ENCODE data around the gene TMCO6. TPM values are rescaled to one million over a fixed set of nuclear protein-coding genes. Genes with fewer than 3 reads are reported as not detected.

Gene TMCO6
- total RNA-seq, 1 experiment from 2014 or later, result 32.2 TPM

DNA sequence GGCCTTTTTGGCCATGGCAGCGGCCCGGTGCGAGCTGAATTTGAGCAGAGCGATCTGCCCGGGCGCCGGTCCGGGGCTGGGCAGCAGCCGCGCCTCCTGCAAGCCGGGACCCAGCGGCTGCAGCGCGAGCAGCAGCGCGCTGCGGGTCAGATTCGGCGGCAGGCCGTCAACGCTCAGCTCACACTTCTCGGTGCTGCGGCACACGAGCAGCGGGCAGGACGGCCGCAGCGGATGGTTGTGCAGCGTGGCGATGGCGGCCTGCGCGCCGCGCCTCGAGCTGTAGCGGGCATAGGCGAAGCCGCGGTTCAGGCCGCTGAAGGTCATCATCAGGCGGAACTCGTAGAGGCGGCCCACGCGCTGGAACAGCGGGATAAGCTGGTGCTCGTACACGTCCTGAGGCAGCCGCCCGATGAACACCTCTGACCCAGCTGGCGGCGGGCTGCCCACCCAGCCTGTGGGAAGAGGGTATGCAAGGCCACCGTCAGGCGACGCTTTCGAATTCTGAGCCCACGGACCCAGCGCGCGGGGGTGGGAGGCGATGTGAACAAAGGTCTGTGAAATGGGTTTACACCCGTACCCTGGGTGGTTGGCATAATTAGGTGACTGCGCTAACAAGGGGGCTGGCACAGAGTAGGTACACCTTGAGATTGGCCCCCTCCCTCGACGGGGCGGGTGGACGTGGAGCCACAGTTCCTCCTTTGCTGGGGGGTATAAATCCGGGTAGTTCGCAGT is 33.4 kb downstream of the TMCO6 start:
- H3K36me3 Mint-ChIP-seq, result peaks cover 57% of the 10 kb centered on the region
- DNase-seq (ENCODE audit: low spot score) (peak; percentile 22), ATAC-seq (peak; percentile 22)
- no peak overlapping the region for H3K27ac Mint-ChIP-seq
- no peaks in the 10 kb centered on the region for H3K27me3 Mint-ChIP-seq (ENCODE audit: low read depth)
- POLR2A ChIA-PET, result interaction anchor here (0.9 to 1.1 kb wide), 2 partner anchors 7 to 108 kb away, joined by 3 to 4 read pairs; partner anchors contain the start of genes APBB3 and WDR55
- CTCF ChIA-PET, result interaction anchor here (0.6 to 1.6 kb wide), 3 partner anchors 38 to 326 kb away, joined by 3 to 4 read pairs (median 4); partner anchors contain the start of gene HBEGF
- peaks cover 7% of the 10 kb centered on the region for H3K4me1 Mint-ChIP-seq
- no peaks in the 10 kb centered on the region for H3K9me3 Mint-ChIP-seq
- H3K4me3 Mint-ChIP-seq, result no peak overlapping the region
- no peak for TF ChIP-seq ZNF263 (CRISPR knock-in tag; IDR thresholded peaks at IDR 0.05; ENCODE audit: low read depth)
- TF ChIP-seq, protein P1, sequence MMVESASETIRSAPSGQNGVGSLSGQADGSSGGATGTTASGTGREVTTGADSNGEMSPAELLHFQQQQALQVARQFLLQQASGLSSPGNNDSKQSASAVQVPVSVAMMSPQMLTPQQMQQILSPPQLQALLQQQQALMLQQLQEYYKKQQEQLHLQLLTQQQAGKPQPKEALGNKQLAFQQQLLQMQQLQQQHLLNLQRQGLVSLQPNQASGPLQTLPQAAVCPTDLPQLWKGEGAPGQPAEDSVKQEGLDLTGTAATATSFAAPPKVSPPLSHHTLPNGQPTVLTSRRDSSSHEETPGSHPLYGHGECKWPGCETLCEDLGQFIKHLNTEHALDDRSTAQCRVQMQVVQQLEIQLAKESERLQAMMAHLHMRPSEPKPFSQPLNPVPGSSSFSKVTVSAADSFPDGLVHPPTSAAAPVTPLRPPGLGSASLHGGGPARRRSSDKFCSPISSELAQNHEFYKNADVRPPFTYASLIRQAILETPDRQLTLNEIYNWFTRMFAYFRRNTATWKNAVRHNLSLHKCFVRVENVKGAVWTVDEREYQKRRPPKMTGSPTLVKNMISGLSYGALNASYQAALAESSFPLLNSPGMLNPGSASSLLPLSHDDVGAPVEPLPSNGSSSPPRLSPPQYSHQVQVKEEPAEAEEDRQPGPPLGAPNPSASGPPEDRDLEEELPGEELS (CRISPR knock-in tag; IDR thresholded peaks at IDR 0.05), result no peak
- TF ChIP-seq MAX (CRISPR knock-in tag; IDR thresholded peaks at IDR 0.05), result no peak
- no peak for TF ChIP-seq FOXJ3 (CRISPR knock-in tag; IDR thresholded peaks at IDR 0.05; ENCODE audit: borderline replicate concordance)

GRCh38 chr5:140673187-140673976 is 34.1 kb downstream of the TMCO6 start, which contains the start of gene DND1:
Gene DND1 (minus strand): TSS chr5:140673576. CDS start chr5:140673542, 34 bp downstream.
- H3K27me3 Mint-ChIP-seq (ENCODE audit: low read depth), result no peaks in the 10 kb centered on the region
- no peak within 1 kb of the TSS for H3K27ac Mint-ChIP-seq

More at GRCh38 chr5:140673187-140673976, 34.1 kb downstream of the TMCO6 start, which contains the start of gene DND1:
- ChIA-PET CTCF (interaction anchor here (0.6 to 1.4 kb wide), 3 partner anchors 18 to 327 kb away, joined by 3 to 4 read pairs (median 3); partner anchors contain the start of genes HARS1, HARS2 and HBEGF), POLR2A (interaction anchor here (0.6 to 1.1 kb wide), 4 partner anchors 8 to 116 kb away, joined by 3 to 4 read pairs (median 3); partner anchors contain the start of genes APBB3, SRA1 and WDR55)
- ATAC-seq (peak; percentile 70), DNase-seq (ENCODE audit: low spot score) (peak; percentile 30)
- H3K9me3 Mint-ChIP-seq, result no peaks in the 10 kb centered on the region
- peaks cover 56% of the 10 kb centered on the region for H3K36me3 Mint-ChIP-seq
- TF ChIP-seq, protein P2, sequence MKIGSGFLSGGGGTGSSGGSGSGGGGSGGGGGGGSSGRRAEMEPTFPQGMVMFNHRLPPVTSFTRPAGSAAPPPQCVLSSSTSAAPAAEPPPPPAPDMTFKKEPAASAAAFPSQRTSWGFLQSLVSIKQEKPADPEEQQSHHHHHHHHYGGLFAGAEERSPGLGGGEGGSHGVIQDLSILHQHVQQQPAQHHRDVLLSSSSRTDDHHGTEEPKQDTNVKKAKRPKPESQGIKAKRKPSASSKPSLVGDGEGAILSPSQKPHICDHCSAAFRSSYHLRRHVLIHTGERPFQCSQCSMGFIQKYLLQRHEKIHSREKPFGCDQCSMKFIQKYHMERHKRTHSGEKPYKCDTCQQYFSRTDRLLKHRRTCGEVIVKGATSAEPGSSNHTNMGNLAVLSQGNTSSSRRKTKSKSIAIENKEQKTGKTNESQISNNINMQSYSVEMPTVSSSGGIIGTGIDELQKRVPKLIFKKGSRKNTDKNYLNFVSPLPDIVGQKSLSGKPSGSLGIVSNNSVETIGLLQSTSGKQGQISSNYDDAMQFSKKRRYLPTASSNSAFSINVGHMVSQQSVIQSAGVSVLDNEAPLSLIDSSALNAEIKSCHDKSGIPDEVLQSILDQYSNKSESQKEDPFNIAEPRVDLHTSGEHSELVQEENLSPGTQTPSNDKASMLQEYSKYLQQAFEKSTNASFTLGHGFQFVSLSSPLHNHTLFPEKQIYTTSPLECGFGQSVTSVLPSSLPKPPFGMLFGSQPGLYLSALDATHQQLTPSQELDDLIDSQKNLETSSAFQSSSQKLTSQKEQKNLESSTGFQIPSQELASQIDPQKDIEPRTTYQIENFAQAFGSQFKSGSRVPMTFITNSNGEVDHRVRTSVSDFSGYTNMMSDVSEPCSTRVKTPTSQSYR (CRISPR knock-in tag; IDR thresholded peaks at IDR 0.05), result 0 out of 2 replicates have a peak, but pooled peaks have one; percentile 32
- 0 out of 2 replicates have a peak, but pooled peaks have one; percentile 9 for TF ChIP-seq NFYB (CRISPR knock-in tag; conservative IDR thresholded peaks at IDR 0.05; ENCODE audit: low read depth)
- TF ChIP-seq EMX1 (CRISPR knock-in tag; IDR thresholded peaks at IDR 0.05), result no peak
- TF ChIP-seq, protein P3, sequence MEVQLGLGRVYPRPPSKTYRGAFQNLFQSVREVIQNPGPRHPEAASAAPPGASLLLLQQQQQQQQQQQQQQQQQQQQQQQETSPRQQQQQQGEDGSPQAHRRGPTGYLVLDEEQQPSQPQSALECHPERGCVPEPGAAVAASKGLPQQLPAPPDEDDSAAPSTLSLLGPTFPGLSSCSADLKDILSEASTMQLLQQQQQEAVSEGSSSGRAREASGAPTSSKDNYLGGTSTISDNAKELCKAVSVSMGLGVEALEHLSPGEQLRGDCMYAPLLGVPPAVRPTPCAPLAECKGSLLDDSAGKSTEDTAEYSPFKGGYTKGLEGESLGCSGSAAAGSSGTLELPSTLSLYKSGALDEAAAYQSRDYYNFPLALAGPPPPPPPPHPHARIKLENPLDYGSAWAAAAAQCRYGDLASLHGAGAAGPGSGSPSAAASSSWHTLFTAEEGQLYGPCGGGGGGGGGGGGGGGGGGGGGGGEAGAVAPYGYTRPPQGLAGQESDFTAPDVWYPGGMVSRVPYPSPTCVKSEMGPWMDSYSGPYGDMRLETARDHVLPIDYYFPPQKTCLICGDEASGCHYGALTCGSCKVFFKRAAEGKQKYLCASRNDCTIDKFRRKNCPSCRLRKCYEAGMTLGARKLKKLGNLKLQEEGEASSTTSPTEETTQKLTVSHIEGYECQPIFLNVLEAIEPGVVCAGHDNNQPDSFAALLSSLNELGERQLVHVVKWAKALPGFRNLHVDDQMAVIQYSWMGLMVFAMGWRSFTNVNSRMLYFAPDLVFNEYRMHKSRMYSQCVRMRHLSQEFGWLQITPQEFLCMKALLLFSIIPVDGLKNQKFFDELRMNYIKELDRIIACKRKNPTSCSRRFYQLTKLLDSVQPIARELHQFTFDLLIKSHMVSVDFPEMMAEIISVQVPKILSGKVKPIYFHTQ (CRISPR knock-in tag; IDR thresholded peaks at IDR 0.05), result no peak
- TF ChIP-seq OVOL2 (CRISPR knock-in tag; IDR thresholded peaks at IDR 0.05; ENCODE audit: borderline replicate concordance), result no peak
- TF ChIP-seq, protein P4, sequence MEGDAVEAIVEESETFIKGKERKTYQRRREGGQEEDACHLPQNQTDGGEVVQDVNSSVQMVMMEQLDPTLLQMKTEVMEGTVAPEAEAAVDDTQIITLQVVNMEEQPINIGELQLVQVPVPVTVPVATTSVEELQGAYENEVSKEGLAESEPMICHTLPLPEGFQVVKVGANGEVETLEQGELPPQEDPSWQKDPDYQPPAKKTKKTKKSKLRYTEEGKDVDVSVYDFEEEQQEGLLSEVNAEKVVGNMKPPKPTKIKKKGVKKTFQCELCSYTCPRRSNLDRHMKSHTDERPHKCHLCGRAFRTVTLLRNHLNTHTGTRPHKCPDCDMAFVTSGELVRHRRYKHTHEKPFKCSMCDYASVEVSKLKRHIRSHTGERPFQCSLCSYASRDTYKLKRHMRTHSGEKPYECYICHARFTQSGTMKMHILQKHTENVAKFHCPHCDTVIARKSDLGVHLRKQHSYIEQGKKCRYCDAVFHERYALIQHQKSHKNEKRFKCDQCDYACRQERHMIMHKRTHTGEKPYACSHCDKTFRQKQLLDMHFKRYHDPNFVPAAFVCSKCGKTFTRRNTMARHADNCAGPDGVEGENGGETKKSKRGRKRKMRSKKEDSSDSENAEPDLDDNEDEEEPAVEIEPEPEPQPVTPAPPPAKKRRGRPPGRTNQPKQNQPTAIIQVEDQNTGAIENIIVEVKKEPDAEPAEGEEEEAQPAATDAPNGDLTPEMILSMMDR (IDR thresholded peaks at IDR 0.05), result no peak
- no peak within 1 kb of the TSS for H3K4me3 Mint-ChIP-seq
- peaks cover 7% of the 10 kb centered on the region for H3K4me1 Mint-ChIP-seq
